Measurements from ENCODE around the gene ADAM10.
A peak's percentile ranks its signal among the peaks of the same experiment; 100 is the strongest.

ADAM10 gene, protein sequence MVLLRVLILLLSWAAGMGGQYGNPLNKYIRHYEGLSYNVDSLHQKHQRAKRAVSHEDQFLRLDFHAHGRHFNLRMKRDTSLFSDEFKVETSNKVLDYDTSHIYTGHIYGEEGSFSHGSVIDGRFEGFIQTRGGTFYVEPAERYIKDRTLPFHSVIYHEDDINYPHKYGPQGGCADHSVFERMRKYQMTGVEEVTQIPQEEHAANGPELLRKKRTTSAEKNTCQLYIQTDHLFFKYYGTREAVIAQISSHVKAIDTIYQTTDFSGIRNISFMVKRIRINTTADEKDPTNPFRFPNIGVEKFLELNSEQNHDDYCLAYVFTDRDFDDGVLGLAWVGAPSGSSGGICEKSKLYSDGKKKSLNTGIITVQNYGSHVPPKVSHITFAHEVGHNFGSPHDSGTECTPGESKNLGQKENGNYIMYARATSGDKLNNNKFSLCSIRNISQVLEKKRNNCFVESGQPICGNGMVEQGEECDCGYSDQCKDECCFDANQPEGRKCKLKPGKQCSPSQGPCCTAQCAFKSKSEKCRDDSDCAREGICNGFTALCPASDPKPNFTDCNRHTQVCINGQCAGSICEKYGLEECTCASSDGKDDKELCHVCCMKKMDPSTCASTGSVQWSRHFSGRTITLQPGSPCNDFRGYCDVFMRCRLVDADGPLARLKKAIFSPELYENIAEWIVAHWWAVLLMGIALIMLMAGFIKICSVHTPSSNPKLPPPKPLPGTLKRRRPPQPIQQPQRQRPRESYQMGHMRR

DNA sequence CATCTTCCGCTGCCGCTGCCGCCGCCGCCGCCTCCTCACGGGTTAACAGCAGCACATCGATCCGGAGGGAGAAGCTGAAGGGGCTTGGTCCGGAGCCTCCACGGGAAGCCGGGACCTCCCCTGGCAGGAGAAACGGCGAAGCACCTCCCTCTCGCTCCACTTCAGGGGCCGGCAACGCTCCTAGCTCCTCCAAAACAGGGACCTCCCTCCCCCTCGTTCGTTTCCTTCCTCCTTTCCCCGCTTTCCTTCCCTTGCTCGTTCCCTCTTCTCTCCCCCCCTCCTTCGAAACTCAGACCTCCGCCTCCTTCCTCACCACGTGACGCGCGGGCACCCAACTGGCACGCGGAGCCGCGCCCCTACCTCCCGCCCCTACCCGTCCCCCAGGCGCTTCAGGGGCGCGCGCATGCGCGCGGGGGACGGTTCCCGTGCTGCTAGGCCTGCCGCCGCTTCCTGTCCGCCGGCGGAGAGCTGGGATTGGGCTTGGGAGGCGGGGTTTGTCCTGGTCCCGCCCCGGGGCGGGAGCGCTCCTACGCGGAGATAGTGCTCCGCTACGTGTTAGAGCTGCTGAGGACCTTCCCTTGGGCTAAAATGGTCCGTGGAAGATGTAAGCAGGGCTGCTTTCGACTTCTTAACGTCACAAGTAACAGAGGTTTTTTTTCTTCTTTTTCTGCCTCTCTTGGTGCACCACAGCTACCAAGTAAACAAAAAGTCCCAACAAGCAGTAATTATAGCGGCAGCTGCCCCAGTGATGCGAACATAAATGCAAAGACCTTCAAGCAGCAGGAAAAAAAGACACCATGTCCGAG is at the start of gene ADAM10:
TSS of gene ADAM10 (minus strand) at position 176 of the 806 bp plus-strand sequence. CDS start at position 3, 173 bp downstream.
- peak; percentile 99 for DNase-seq

DNA sequence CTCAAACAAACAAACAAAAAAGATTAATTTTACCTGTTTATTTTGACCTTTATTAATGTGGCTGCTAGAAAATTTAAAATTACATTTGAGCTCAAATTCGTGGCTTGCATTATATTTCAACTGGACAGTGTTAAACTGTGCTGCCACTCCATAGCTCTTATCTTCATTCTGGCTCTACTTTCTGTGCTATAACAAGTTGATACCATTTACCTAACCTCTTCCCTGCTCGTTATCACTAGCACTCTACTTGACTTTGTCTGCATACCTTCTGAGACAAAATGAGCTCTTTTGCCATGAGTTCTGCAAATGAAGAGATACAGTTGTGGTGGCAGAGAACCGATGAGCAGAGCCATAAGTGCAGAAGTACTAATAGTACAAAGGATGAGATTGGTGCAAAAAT is 48.0 kb upstream of the ADAM10 start:
- no peak for DNase-seq

GRCh38 chr15:58795825-58796224 is 46.3 kb upstream of the ADAM10 start:
- no peak for DNase-seq

- no peak for DNase-seq
Measured at GRCh38 chr15:58793862-58794261, 44.4 kb upstream of the ADAM10 start.

DNA sequence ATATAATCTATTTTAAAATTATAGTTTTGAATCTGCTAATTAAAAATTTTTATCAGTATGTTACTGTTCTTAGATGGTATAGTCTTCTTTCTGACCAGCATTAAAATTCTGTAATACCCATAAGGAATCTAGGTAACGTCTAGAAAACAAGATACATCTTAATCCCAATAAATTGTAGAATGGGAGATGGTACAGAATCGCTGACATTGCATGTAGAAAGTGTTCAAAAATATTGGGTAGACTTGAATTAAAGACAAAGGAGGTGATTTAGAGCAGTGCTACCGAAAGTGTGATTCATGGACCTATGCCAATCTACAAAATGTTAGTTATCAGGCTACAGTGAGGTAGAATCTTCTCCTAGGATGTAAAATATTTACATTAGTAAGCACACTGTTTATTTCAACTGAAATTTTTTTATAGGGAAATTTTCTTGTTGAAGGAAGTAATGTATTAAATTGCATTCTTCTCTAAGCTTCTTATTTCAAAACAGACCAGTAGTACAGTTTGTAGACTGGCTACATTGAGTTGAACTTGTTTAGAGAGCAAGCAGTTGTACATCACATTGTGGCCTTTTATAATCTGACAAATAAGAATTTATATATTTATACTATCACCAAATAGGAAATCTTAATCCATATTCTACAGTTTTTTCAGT is 38.7 kb upstream of the ADAM10 start:
- no peak for DNase-seq

DNA sequence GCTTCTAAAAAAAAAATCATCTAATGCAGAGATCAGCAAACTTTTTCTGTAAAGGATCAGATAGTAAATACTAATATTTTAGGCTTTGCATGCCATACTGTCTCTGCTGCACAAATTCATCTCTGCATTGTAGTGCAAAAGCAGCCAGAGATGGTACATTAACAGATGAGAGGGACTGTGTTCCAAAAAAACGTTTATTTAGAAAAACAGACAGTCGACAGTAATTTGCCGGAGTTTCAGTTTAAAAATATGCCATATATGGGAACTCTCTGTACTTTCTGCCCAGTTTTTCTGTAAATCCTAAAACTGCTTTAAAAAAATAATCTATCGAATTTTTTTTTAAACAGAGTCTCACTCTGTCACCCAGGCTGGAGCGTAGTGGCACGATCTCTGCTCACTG is 35.8 kb upstream of the ADAM10 start:
- DNase-seq: no peak

GRCh38 chr15:58779554-58779953 is 30.0 kb upstream of the ADAM10 start:
- no peak for DNase-seq

DNA sequence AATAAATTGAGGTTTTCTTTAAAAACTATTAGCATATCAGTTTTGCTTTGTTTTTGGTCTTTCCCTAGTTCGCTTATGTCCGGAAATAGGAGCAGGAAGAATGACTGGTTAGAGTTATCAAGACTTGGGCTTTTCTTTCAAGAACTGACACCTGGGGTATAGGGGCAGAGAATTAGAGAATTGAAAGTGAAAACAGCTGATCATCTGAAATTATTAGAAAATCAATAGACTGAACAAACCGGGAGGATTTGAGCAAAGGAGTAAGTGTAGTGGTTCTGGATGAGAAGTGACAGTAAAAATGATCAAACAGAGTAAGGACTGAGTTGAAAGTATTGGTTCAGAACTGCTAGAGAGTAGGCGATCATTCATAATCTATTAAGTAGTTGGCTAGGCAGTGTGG is 27.6 kb upstream of the ADAM10 start:
- no peak for DNase-seq

DNA sequence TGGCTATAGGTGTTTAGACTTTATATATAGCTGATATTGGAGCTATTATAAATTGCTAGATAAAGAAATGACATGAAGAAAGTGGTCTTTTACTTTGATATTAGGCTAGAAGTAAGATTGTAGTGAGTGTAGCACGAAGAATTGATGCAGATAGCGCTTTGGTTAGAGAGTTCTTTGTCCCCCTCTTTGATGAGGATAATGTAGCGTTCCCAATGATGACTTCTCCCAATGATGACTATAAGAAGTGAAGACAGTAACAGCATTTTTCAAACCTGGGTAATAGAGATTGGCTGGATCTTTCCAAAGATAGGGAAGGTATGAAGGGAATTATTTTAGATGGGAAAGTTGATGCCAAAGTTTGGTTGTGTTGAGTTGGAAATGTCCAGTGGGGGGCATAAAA is 25.9 kb upstream of the ADAM10 start:
- no peak for DNase-seq

DNA sequence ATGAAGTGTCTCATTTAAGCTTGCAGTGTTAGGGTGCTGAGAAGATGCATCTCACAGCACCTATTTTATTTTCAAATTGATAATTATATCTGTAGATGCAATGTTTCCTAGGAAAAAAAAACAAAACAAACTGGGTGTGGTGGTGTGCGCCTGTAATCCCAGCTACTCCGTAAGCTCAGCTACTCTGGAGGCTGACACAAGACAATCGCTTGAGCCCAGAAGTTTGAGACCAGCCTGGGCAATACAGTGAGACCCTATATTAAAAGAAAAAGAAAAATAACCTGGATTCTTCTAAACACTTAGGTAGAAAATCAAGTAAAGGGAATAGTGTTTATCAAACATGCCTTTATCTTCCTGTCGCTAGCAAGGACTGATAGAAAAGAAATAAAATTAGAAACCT is 23.5 kb upstream of the ADAM10 start:
- no peak for DNase-seq

DNA sequence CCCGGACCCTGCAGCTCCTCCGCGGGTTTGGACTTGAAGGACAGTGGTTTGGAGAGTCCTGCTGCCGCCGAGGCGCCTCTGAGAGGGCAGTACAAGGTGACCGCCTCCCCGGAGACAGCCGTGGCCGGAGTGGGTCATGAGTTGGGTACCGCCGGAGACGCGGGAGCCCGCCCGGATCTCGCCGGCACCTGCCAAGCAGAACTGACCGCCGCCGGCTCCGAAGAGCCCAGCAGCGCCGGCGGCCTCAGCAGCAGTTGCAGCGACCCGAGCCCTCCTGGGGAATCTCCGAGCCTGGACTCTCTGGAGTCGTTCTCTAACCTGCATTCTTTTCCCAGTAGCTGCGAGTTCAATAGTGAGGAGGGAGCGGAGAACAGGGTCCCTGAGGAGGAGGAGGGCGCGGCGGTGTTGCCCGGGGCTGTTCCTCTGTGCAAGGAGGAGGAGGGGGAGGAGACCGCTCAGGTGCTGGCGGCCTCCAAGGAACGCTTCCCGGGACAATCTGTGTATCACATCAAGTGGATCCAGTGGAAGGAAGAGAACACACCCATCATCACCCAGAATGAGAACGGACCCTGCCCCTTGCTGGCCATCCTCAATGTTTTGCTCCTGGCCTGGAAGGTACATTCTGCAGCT is 22.2 kb upstream of the ADAM10 start:
- DNase-seq: no peak

GRCh38 chr15:58770857-58771620 is 21.5 kb upstream of the ADAM10 start, which contains the start of gene MINDY2:
Gene MINDY2 (plus strand): TSS chr15:58771302. CDS start chr15:58771396, 94 bp downstream.
- peak; percentile 98 for DNase-seq

GRCh38 chr15:58770519-58770856 is 21.0 kb upstream of the ADAM10 start:
- peak; percentile 53 for DNase-seq

GRCh38 chr15:58768601-58769004 is 19.1 kb upstream of the ADAM10 start:
- peak; percentile 22 for DNase-seq

DNA sequence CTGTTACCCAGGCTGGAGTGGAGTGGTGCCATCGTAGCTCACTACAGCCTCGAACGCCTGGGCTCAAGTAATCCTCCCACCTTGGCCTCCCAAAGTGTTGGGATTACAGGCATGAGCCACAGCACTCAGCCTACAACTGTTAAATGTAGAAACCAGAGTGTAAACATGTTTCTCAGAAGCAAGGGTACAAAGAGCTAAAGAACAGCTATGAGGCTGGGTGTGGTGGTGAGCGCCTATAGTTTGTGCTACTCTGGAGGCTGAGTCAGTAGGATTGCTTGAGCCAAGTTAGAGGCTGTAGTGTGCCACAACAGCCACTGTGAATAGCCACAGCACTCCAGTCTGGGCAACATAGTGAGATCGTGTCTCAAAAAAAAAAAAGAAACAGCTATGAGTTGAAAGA is 16.8 kb upstream of the ADAM10 start:
- no peak for DNase-seq

GRCh38 chr15:58764468-58764867 is 15.0 kb upstream of the ADAM10 start:
- no peak for DNase-seq

DNA sequence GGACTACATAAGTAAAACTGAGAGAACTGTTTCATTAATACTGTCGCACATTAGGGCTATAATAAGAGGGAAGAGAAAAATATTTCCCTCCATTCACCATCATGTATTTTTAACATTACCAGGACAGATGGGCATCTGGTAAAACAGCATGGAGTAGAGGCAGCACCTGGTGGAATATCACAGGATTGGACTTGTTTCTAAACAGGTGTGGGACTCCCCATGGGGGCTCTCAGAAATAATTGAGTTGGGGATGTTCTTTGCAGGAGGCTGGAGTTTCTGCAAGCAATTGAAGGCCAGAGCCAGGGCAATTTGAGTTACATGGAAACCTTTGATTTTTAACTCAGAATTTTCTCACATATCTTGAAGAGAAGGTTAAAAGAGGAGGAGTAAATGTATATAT is 13.2 kb upstream of the ADAM10 start:
- no peak for DNase-seq

GRCh38 chr15:58762285-58762684 is 12.8 kb upstream of the ADAM10 start:
- DNase-seq: no peak

GRCh38 chr15:58761010-58761388 is 11.5 kb upstream of the ADAM10 start:
- DNase-seq: no peak

- DNase-seq: peak; percentile 57
Measured at GRCh38 chr15:58760385-58761009, 11.0 kb upstream of the ADAM10 start.

- DNase-seq: peak; percentile 21
Measured at GRCh38 chr15:58758141-58758540, 8.6 kb upstream of the ADAM10 start.

All from MV-4-11 (cell line).